HTR-8/SVneo (cell line): ENCODE measurements around the gene NBAS.

ENCODE experiments used
- DNase-seq: peaks from one replicate; pipeline ENCODE4 v3.0.0; 2011; ENCODE audit warnings: low spot score, mixed read lengths; ENCODE audit not compliant: insufficient read length
- FAIRE-seq: peaks from 2 replicates; lab custom pipeline; 2011; peaks lifted over from hg19 to GRCh38; lab: Jason Lieb, UNC

The NBAS gene

GRCh38 chr2:15591692-15592463, 30.7 kb upstream of the NBAS start, which contains the start of gene DDX1:
Gene DDX1 (plus strand): TSS chr2:15591868. CDS start chr2:15591934, 66 bp downstream.
- no peak for FAIRE-seq

DNA sequence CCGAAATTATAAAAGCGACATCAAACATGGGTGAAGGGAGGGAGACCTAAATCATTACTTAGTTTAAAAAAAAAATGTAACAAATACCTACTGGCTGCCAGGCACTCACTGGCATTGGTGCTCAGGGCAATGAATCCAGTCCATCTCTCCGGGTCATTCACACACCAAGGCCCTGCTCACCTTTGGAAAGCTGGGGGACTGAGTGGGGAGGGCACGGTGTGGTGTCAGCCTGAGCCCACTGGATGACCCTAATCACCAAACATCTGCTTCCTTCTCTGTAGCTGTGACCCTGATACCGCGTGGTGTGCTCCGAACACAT, 30.2 kb upstream of the NBAS start:
- FAIRE-seq: no peak
- no peak for DNase-seq

More at GRCh38 chr2:15591692-15592463, 30.7 kb upstream of the NBAS start, which contains the start of gene DDX1:
- peak; percentile 67 for DNase-seq

GRCh38 chr2:15588329-15588919, 27.3 kb upstream of the NBAS start:
- DNase-seq: peak; percentile 49
- FAIRE-seq: no peak

GRCh38 chr2:15584767-15585469, 23.8 kb upstream of the NBAS start:
- FAIRE-seq (no peak), DNase-seq (no peak)

- FAIRE-seq (no peak), DNase-seq (no peak)
These were observed 23.2 kb upstream of the NBAS start for GRCh38 chr2:15584316-15584715.

- FAIRE-seq (no peak), DNase-seq (no peak)
These were observed 22.7 kb upstream of the NBAS start for GRCh38 chr2:15583826-15584225.

DNA sequence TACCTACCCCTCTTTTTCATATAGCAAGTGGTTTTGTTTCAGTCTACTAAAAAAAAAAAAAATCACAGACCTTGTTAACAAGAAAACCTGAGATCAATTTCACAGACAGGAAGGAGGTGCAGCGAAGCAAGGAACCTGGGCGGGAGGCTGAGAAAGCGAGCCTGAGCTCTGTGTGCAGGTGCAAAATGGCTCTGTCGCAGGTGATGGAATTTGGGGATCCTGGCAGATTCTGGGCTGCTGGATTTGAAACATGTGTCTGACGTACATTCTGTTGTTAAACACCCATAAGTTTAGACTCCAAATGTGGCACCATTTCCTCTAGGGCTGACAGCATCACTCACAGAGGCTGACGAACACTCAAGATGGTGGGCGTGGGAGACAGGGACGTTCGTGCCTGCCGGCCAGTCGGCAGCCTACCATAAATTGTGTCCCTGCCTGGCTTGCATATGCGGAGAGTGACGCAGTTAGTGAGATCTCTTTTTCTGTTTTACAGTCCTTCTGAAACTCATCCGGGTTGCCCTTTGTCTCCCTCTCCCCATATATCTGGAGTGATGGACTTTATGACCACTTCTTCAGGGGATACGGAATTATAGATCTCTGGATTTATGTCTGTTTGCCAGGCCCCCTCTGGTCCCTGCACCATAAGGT, 21.7 kb upstream of the NBAS start:
- no peak for DNase-seq
- no peak for FAIRE-seq

- FAIRE-seq (no peak), DNase-seq (no peak)
These were observed 19.3 kb upstream of the NBAS start for GRCh38 chr2:15580451-15580850.

DNA sequence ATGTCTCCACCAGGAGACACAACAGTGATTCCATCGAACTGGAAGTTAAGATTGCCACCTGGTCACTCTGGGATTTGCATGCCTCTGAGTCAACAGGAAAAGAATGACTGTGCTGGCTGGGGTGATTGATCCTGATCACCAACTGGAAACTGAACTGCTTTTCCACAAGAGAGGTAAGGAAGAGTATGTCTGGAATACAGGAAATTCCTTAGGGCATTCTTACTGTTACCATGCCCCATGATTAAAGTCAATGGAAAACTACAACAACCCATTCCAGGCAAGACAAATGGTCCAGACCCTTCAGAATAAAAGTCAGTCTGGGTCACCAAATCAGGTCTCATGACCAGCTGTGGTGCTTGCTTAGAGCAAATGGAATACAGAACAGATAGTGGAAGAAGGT, 18.5 kb upstream of the NBAS start:
- FAIRE-seq (no peak), DNase-seq (no peak)

GRCh38 chr2:15577071-15577735, 16.1 kb upstream of the NBAS start:
- no peak for FAIRE-seq
- DNase-seq: peak; percentile 65

GRCh38 chr2:15571729-15572128, 10.6 kb upstream of the NBAS start:
- no peak for FAIRE-seq

DNA sequence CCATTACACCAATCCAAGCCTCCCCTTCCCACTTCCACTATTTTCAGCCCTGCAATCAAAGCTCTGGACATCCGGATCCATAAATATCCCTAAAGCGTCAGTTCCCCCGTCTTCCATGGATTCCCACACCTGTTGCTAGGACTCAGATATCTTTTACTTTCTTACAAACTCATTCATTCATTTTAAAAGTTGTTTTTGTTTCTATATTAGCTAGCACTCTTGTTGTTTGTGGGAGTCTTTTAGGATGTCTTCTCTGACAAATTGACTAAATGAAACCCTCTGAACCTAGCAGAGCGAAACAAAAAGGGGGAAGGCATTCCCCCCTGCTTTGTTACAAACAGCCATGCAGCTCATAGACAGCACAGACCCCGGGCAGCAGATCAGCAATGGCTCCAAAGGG, 9.0 kb upstream of the NBAS start:
- no peak for DNase-seq
- no peak for FAIRE-seq

More at GRCh38 chr2:15571729-15572128, 10.6 kb upstream of the NBAS start:
- DNase-seq: no peak

- FAIRE-seq (no peak), DNase-seq (no peak)
These were observed 7.7 kb upstream of the NBAS start for GRCh38 chr2:15568874-15569273.

- DNase-seq: no peak
- no peak for FAIRE-seq
These were observed 5.8 kb upstream of the NBAS start for GRCh38 chr2:15566912-15567311.

DNA sequence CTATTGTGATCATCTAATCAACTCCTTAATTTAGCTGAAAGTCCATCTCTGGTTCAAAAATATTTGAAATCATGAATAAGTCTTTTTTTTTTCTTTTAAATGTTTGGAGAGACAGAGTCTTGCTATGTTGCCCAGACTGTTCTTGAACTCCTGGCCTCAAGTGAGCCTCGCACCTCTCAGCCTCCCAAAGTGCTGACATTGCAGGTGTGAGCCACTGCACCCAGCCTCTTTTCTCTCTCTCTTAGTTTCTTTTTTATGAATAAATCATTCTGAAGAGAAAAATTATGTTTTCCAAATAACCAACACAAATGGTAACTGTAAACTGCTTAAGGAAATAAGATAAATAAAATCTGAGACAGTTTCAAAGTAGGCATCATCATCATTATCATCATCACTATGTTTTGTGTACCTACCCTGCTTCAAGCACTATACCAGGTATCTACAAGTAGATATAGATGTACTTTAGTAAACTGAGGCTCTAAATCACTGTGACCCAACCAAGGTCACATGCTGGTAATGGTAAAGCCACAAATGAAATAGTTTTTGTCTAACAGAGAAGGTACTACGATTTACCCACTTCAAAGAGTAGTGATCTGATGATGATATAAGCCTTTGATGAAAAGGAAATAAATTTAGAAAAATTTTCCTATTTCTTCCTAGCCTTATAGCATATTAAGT, 5.0 kb upstream of the NBAS start:
- FAIRE-seq: no peak
- no peak for DNase-seq

GRCh38 chr2:15565392-15565791, 4.3 kb upstream of the NBAS start:
- no peak for FAIRE-seq
- no peak for DNase-seq

DNA sequence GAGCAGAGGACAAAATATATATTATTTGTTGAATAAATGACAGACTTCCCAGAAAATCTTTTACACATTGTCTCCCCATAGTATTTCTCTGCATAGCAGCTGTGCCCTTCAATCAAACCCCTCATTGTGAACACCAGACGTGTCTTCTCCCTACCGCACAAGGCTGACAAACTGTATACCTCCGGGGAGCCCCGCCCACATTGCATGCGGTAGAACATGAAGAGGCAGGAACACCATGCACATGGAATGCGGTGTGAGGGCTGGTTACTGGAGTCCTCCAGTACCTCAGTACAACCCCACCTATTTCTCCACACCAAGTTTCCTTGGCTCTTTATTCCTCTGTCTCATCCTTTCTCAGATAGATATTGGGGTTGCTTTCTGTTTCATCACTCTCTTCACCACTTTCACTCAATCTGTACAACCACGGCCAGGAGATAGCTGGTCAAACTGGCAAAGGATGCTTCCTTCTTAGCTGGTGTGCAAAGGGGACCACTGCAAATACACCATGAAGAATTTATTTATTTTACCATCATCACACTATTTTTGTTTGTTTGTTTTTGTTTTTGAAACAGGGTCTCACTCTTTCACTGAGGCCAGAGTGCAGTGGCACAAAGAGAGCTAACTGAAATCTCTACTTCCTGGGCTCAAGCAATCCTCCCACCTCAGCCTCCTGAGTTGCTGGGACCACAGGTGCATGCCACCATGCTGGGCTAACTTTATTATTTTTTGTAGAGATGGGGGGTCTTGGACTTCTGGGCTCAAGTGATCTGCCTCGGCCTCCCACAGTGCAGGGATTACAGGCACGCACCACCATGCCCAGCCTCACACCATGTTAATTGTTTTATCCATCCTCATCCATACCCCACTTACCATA, 2.3 kb upstream of the NBAS start:
- DNase-seq (no peak), FAIRE-seq (no peak)

DNA sequence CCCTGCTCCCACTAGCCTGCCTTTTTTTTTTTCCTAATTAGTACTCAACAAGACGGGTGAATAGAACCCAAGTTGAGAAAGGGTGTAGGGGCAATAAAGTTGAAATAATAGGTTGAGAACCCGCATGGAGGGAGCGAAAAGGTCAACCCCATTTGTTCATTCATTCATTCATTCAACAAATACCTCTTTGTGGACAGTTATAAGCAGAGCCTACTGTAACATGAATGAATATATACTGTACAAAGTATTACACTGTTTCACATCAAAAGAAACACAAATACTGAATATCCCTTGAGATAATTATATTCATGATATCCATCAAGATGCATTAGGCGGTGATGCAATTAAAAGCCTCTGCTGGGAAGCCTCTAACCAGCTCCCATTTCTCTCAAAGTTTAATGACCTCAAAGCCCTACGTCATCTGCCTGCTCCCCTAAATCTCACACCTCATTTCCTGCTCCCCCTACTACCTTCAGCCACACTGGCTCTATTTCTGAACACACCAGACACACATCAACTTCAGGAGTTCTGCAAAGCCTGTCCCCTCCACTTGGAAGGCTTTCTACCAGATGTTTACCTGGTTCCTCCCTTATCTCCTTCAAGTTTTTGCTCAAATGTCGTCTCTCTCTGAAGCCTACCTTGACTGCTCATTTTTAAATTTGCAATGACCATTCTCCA, 1.4 kb upstream of the NBAS start:
- no peak for DNase-seq
- FAIRE-seq: no peak
